Glutamatergic neuron (in vitro differentiated cells): ENCODE measurements around the gene BMS1. TPM values are rescaled to one million over a fixed set of nuclear protein-coding genes. Genes with fewer than 3 reads are reported as not detected.
"Not testable (repeated sequence)": the region's sequence is repeated elsewhere in the genome, so short reads cannot be mapped to it uniquely, and the experiment has no call there.

Source experiments
- DNase-seq: peaks from one replicate; pipeline ENCODE4 v3.0.0; 2022
- H3K27ac Mint-ChIP-seq: one replicate; pipeline ENCODE4 v1.8.0; 2020; ENCODE audit warnings: mild to moderate bottlenecking, mixed read lengths, inconsistent platforms; ENCODE audit not compliant: unreplicated experiment
- H3K27me3 Mint-ChIP-seq: one replicate; pipeline ENCODE4 v1.8.0; 2020; ENCODE audit warnings: mild to moderate bottlenecking, moderate library complexity, mixed read lengths, inconsistent platforms; ENCODE audit not compliant: unreplicated experiment
- H3K36me3 Mint-ChIP-seq: one replicate; pipeline ENCODE4 v1.8.0; 2020; ENCODE audit warnings: mild to moderate bottlenecking, mixed read lengths, inconsistent platforms; ENCODE audit not compliant: unreplicated experiment
- H3K4me1 Mint-ChIP-seq: one replicate; pipeline ENCODE4 v1.8.0; 2020; ENCODE audit warnings: mild to moderate bottlenecking, low read depth, mixed read lengths, inconsistent platforms; ENCODE audit not compliant: unreplicated experiment
- H3K4me3 Mint-ChIP-seq: one replicate; pipeline ENCODE4 v1.8.0; 2020; ENCODE audit warnings: mild to moderate bottlenecking, mixed read lengths, inconsistent platforms; ENCODE audit not compliant: unreplicated experiment
- H3K9me3 Mint-ChIP-seq: one replicate; pipeline ENCODE4 v1.8.0; 2020; ENCODE audit warnings: mild to moderate bottlenecking, moderate library complexity, mixed read lengths, inconsistent platforms; ENCODE audit not compliant: unreplicated experiment
- CTCF ChIP-seq: fragments of 200-600 bp; sonication (generic); IDR thresholded peaks from one replicate; pipeline ENCODE4 v1.5.0; 2021; ENCODE audit not compliant: partially characterized antibody, unreplicated experiment
- long read RNA-seq: library from polyadenylated mRNA; unstranded; transcript quantifications from one replicate; pipeline ENCODE4 v2.0.0, GENCODE V29; 2020; ENCODE audit not compliant: unreplicated experiment
- total RNA-seq: library from RNA; stranded (reverse); fragmentation: NEBNext Ultra II Directional; extraction: Animal tissue kit (Norgen Biotek cat#: 25700); gene quantifications from one replicate; pipeline ENCODE4 v1.2.1, GENCODE V29; 2021; ENCODE audit not compliant: unreplicated experiment

The BMS1 gene
- 17.3 TPM for total RNA-seq
- long read RNA-seq, partial matches to known transcripts: 13 of 15 reads
- long read RNA-seq, other reads (novel, unspliced or antisense): 2 of 15 reads

- no peak for TF ChIP-seq CTCF
- H3K27ac Mint-ChIP-seq: peak within 1 kb of the TSS; percentile 84
- H3K9me3 Mint-ChIP-seq: peaks cover 5% of the 10 kb centered on the region
- H3K27me3 Mint-ChIP-seq: peaks cover 5% of the 10 kb centered on the region
- H3K36me3 Mint-ChIP-seq: no peaks in the 10 kb centered on the region
- DNase-seq: peak; percentile 90
- H3K4me3 Mint-ChIP-seq: peak within 1 kb of the TSS; percentile 90
- H3K4me1 Mint-ChIP-seq: no peaks in the 10 kb centered on the region
Observed at GRCh38 chr10:42782446-42783180, at the start of gene BMS1. TSS of gene BMS1 (plus strand) at chr10:42782795. CDS start at chr10:42784395, 1,600 bp downstream.

- H3K9me3 Mint-ChIP-seq: no peaks in the 10 kb centered on the region
- no peak overlapping the region for H3K4me3 Mint-ChIP-seq
- no peaks in the 10 kb centered on the region for H3K27me3 Mint-ChIP-seq
- H3K27ac Mint-ChIP-seq: no peak overlapping the region
- no peak for TF ChIP-seq CTCF
- no peaks in the 10 kb centered on the region for H3K4me1 Mint-ChIP-seq
- H3K36me3 Mint-ChIP-seq: no peaks in the 10 kb centered on the region
- no peak for DNase-seq
Observed at GRCh38 chr10:42734536-42734935, 48.1 kb upstream of the BMS1 start.

GRCh38 chr10:42738679-42739078 is 43.9 kb upstream of the BMS1 start:
- H3K4me1 Mint-ChIP-seq: no peaks in the 10 kb centered on the region
- H3K36me3 Mint-ChIP-seq: no peaks in the 10 kb centered on the region
- no peaks in the 10 kb centered on the region for H3K27me3 Mint-ChIP-seq
- peaks cover 2% of the 10 kb centered on the region for H3K9me3 Mint-ChIP-seq
- no peak for DNase-seq
- no peak overlapping the region for H3K4me3 Mint-ChIP-seq
- no peak for TF ChIP-seq CTCF
- H3K27ac Mint-ChIP-seq: no peak overlapping the region

GRCh38 chr10:42741536-42741935 is 41.1 kb upstream of the BMS1 start:
- not testable (repeated sequence) for H3K4me3 Mint-ChIP-seq, H3K9me3 Mint-ChIP-seq, DNase-seq, H3K4me1 Mint-ChIP-seq, H3K27ac Mint-ChIP-seq, H3K27me3 Mint-ChIP-seq, H3K36me3 Mint-ChIP-seq

- Mint-ChIP-seq H3K27me3 (peaks cover 2% of the 10 kb centered on the region), H3K4me1 (no peaks in the 10 kb centered on the region), H3K27ac (no peak overlapping the region), H3K9me3 (peaks cover 2% of the 10 kb centered on the region), H3K36me3 (no peaks in the 10 kb centered on the region), H3K4me3 (no peak overlapping the region)
- no peak for TF ChIP-seq CTCF
- no peak for DNase-seq
Observed at GRCh38 chr10:42743697-42744096, 38.9 kb upstream of the BMS1 start.
